Mesothelial cell of epicardium (in vitro differentiated cells): ENCODE measurements around the gene MARCO. TPM values are rescaled to one million over a fixed set of nuclear protein-coding genes. Genes with fewer than 3 reads are reported as not detected.
A peak's percentile ranks its signal among the peaks of the same experiment; 100 is the strongest.

Source experiments
- DNase-seq, 2 experiments: peaks; one replicate each; pipeline ENCODE4 v3.0.0; 2021; ENCODE audit warnings: low spot score in 2 of 2; ENCODE audit not compliant: unreplicated experiment in 2 of 2
- H3K27ac Mint-ChIP-seq: 2 replicates; pipeline ENCODE4 v1.8.0; 2021; ENCODE audit warnings: mixed read lengths
- H3K27me3 Mint-ChIP-seq: 2 replicates; pipeline ENCODE4 v1.8.0; 2021; ENCODE audit warnings: low read depth, mixed read lengths
- H3K36me3 Mint-ChIP-seq: 2 replicates; pipeline ENCODE4 v1.8.0; 2021; ENCODE audit warnings: mixed read lengths
- H3K4me1 Mint-ChIP-seq: 2 replicates; pipeline ENCODE4 v1.8.0; 2021; ENCODE audit warnings: mixed read lengths
- H3K4me3 Mint-ChIP-seq: 2 replicates; pipeline ENCODE4 v1.8.0; 2021; ENCODE audit warnings: mild to moderate bottlenecking, moderate library complexity, mixed read lengths
- H3K9me3 Mint-ChIP-seq: 2 replicates; pipeline ENCODE4 v1.8.0; 2021; ENCODE audit warnings: mixed read lengths
- CTCF ChIP-seq: fragments of 200-600 bp; sonication (generic); IDR thresholded peaks from one replicate; pipeline ENCODE4 v1.5.0; 2021; ENCODE audit warnings: antibody characterized with exemption; ENCODE audit not compliant: unreplicated experiment
- total RNA-seq: library from RNA; stranded (reverse); gene quantifications from 3 replicates; pipeline ENCODE4 v1.2.1, GENCODE V29; 2021

Gene MARCO
- total RNA-seq, 1 donor from 2014 or later: 0.22 TPM

GRCh38 chr2:119008108-119008507 lies 66.1 kb downstream of the MARCO start:
- peaks cover 64% of the 10 kb centered on the region for H3K27me3 Mint-ChIP-seq
- no peaks in the 10 kb centered on the region for H3K4me1 Mint-ChIP-seq
- H3K9me3 Mint-ChIP-seq: peaks cover 1% of the 10 kb centered on the region
- TF ChIP-seq CTCF: no peak
- H3K27ac Mint-ChIP-seq: no peak overlapping the region
- H3K36me3 Mint-ChIP-seq: no peaks in the 10 kb centered on the region
- H3K4me3 Mint-ChIP-seq: no peak overlapping the region
- DNase-seq: no peak

GRCh38 chr2:119009110-119009509 lies 67.1 kb downstream of the MARCO start:
- no peaks in the 10 kb centered on the region for H3K9me3 Mint-ChIP-seq
- no peaks in the 10 kb centered on the region for H3K4me1 Mint-ChIP-seq
- H3K36me3 Mint-ChIP-seq: no peaks in the 10 kb centered on the region
- no peak for DNase-seq
- H3K27me3 Mint-ChIP-seq: peaks cover 71% of the 10 kb centered on the region
- TF ChIP-seq CTCF: no peak
- no peak overlapping the region for H3K27ac Mint-ChIP-seq
- H3K4me3 Mint-ChIP-seq: no peak overlapping the region

DNA sequence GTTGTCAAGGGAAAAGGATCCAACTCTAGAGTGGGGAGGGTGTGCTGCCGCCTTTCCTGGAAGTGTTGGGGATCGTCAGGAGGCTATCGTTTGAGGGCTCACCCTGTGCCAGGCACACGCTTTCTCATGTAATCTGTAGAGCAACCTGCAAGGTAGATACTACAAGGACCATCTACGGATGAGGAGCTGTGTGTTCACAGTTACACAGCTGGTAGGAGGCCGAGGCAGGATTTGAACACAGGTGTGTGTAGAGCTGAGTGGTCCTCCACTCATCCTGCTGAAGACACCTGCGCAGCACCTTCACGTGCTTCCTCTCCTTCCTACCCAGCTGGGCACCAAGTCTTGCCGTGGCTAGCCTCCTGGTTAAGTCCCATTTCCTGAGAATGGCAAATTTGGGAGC lies 68.3 kb downstream of the MARCO start:
- Mint-ChIP-seq H3K27ac (no peak overlapping the region), H3K9me3 (no peaks in the 10 kb centered on the region), H3K4me3 (no peak overlapping the region), H3K4me1 (no peaks in the 10 kb centered on the region), H3K36me3 (no peaks in the 10 kb centered on the region), H3K27me3 (peaks cover 75% of the 10 kb centered on the region)
- TF ChIP-seq CTCF: no peak
- no peak for DNase-seq

- H3K36me3 Mint-ChIP-seq: no peaks in the 10 kb centered on the region
- peak; percentile 63 to 81 for DNase-seq
- no peak overlapping the region for H3K27ac Mint-ChIP-seq
- no peaks in the 10 kb centered on the region for H3K9me3 Mint-ChIP-seq
- H3K4me3 Mint-ChIP-seq: no peak overlapping the region
- TF ChIP-seq CTCF: no peak
- H3K4me1 Mint-ChIP-seq: no peaks in the 10 kb centered on the region
- H3K27me3 Mint-ChIP-seq: peaks cover 83% of the 10 kb centered on the region
Observed at GRCh38 chr2:119011162-119011909, 69.3 kb downstream of the MARCO start.

GRCh38 chr2:119011910-119012209 lies 69.9 kb downstream of the MARCO start:
- Mint-ChIP-seq H3K4me1 (no peaks in the 10 kb centered on the region), H3K27ac (no peak overlapping the region), H3K4me3 (no peak overlapping the region), H3K27me3 (peaks cover 83% of the 10 kb centered on the region), H3K36me3 (no peaks in the 10 kb centered on the region), H3K9me3 (no peaks in the 10 kb centered on the region)
- no peak for TF ChIP-seq CTCF
- no peak for DNase-seq
